Endothelial cell of umbilical vein (primary cell): ENCODE measurements around the gene IFRD2. TPM values are rescaled to one million over a fixed set of nuclear protein-coding genes. Genes with fewer than 3 reads are reported as not detected.

ENCODE experiments used
- BruUV-seq: library from RNA; stranded (reverse); fragments of 400-500 nt; replicated peaks from 2 replicates; lab custom pipeline; 2021; lab: Mats Ljungman, UMichigan
- CTCF ChIA-PET: fragments of 300-600, 350-600 bp; sonication (Branson Sonifier 250); formaldehyde crosslinking; loops from one replicate; lab custom pipeline; 2021; ENCODE audit warnings: antibody characterized with exemption, inconsistent platforms; lab: Charles Lee
- POLR2A ChIA-PET: fragments of 300-600, 350-600 bp; sonication (Branson Sonifier 250); formaldehyde crosslinking; loops from one replicate; lab custom pipeline; 2021; ENCODE audit warnings: antibody characterized with exemption, inconsistent platforms; lab: Charles Lee
- DNase-seq: peaks from one replicate; pipeline ENCODE4 v3.0.0-alpha.2; 2011; ENCODE audit warnings: low read depth, low spot score
- FAIRE-seq: peaks from 2 replicates; lab custom pipeline; 2011; peaks lifted over from hg19 to GRCh38; lab: Jason Lieb, UNC
- H2AFZ ChIP-seq: 2 replicates; pipeline ENCODE4 v1.6.0; 2012; ENCODE audit warnings: low read depth, low read length, control low read depth, inconsistent platforms
- H3K27ac ChIP-seq: 2 replicates; pipeline ENCODE4 v1.5.1; 2011; ENCODE audit warnings: low read depth, mild to moderate bottlenecking, control low read depth, low read length, moderate library complexity; ENCODE audit not compliant: insufficient read depth
- H3K27me3 ChIP-seq, 2 experiments: 2 replicates each; pipeline versions ENCODE4 v1.6.0 to v1.6.1; 2011; ENCODE audit warnings: low read length in 2 of 2, mixed read lengths in 1 of 2; ENCODE audit not compliant: control insufficient read depth in 2 of 2, insufficient read depth in 2 of 2
- H3K36me3 ChIP-seq, 2 experiments: 2 replicates in 1 of 2; 3 replicates in 1 of 2; pipeline ENCODE4 v1.5.1; 2011; ENCODE audit warnings: low read length in 2 of 2, mild to moderate bottlenecking in 1 of 2, moderate library complexity in 1 of 2; ENCODE audit not compliant: control insufficient read depth in 2 of 2, insufficient read depth in 2 of 2; ENCODE audit errors: extremely low read depth in 1 of 2
- H3K4me1 ChIP-seq: 3 replicates; pipeline ENCODE4 v1.5.1; 2011; ENCODE audit warnings: mild to moderate bottlenecking, low read length; ENCODE audit not compliant: control insufficient read depth, insufficient read depth; ENCODE audit errors: extremely low read depth
- H3K4me2 ChIP-seq: 2 replicates; pipeline ENCODE4 v1.6.1; 2011; ENCODE audit warnings: low read length, control low read depth, mixed read lengths; ENCODE audit not compliant: insufficient read depth
- H3K4me3 ChIP-seq, 3 experiments: fragments of 200-600 bp in 1 of 3; sonication (generic), shearing (Covaris generic) in 1 of 3; replicated peaks in 1 of 3; 2 replicates each; pipeline ENCODE4 v1.5.1; 2011 to 2016; ENCODE audit warnings: control low read depth in 3 of 3, low read length in 3 of 3, mild to moderate bottlenecking in 2 of 3, inconsistent platforms in 1 of 3, low read depth in 1 of 3, moderate library complexity in 1 of 3; ENCODE audit not compliant: insufficient read depth in 1 of 3
- H3K79me2 ChIP-seq: 2 replicates; pipeline ENCODE4 v1.6.0; 2012; ENCODE audit warnings: low read length, inconsistent platforms; ENCODE audit not compliant: control insufficient read depth, insufficient read depth
- H3K9ac ChIP-seq: replicated peaks from 2 replicates; pipeline ENCODE3; 2011; ENCODE audit warnings: low read length, control low read depth; ENCODE audit not compliant: insufficient read depth; ENCODE audit errors: extremely low read depth
- H3K9me1 ChIP-seq: replicated peaks from 3 replicates; pipeline ENCODE4 v1.6.0; 2011; ENCODE audit warnings: mild to moderate bottlenecking, low read length; ENCODE audit not compliant: control insufficient read depth, insufficient read depth; ENCODE audit errors: extremely low read depth
- H3K9me3 ChIP-seq: replicated peaks from 2 replicates; pipeline ENCODE4 v1.5.1; 2012; ENCODE audit warnings: low read length, inconsistent platforms; ENCODE audit not compliant: control insufficient read depth, insufficient read depth
- H4K20me1 ChIP-seq: replicated peaks from 2 replicates; pipeline ENCODE3; 2011; ENCODE audit warnings: mild to moderate bottlenecking, low read length; ENCODE audit not compliant: control insufficient read depth, insufficient read depth; ENCODE audit errors: extremely low read depth
- CTCF ChIP-seq, 2 donors: IDR thresholded peaks; 1 replicate in 1 of 2; 2 replicates in 1 of 2; pipeline ENCODE4 v1.5.1; 2011; ENCODE audit warnings: low read length in 2 of 2, mild to moderate bottlenecking in 2 of 2, moderate library complexity in 2 of 2, control low read depth in 1 of 2, inconsistent platforms in 1 of 2, low read depth in 1 of 2; ENCODE audit not compliant: insufficient read depth in 1 of 2; ENCODE audit errors: extremely low read depth in 1 of 2
- EZH2 ChIP-seq: IDR thresholded peaks from 2 replicates; pipeline ENCODE4 v1.6.1; 2012; ENCODE audit warnings: borderline replicate concordance, low read depth, mild to moderate bottlenecking, moderate library complexity, low read length, inconsistent platforms; ENCODE audit not compliant: severe bottlenecking
- FOS ChIP-seq: IDR thresholded peaks from 2 replicates; pipeline ENCODE4 v1.6.1; 2011; ENCODE audit warnings: mild to moderate bottlenecking, low read length, moderate library complexity, borderline replicate concordance; ENCODE audit not compliant: insufficient read depth
- GATA2 ChIP-seq: IDR thresholded peaks from 2 replicates; pipeline ENCODE4 v1.7.0; 2011; ENCODE audit warnings: low read depth, mild to moderate bottlenecking, moderate library complexity, mixed read lengths, low read length; ENCODE audit not compliant: insufficient read length, insufficient read depth
- JUN ChIP-seq: IDR thresholded peaks from 2 replicates; pipeline ENCODE4 v1.6.1; 2011; ENCODE audit warnings: borderline replicate concordance, low read depth; ENCODE audit not compliant: insufficient read length, insufficient read depth
- MAX ChIP-seq: IDR thresholded peaks from 2 replicates; pipeline ENCODE4 v1.6.1; 2011; ENCODE audit not compliant: insufficient read depth, insufficient read length
- MYC ChIP-seq: IDR thresholded peaks from one replicate; pipeline ENCODE4 v1.6.1; 2011; ENCODE audit warnings: mild to moderate bottlenecking, low read depth, low read length
- POLR2A ChIP-seq: IDR thresholded peaks from 2 replicates; pipeline ENCODE4 v1.6.1; 2012; ENCODE audit warnings: low read depth, mild to moderate bottlenecking, control low read depth, low read length
- POLR2AphosphoS5 ChIP-seq: IDR thresholded peaks from 2 replicates; pipeline ENCODE4 v1.6.1; 2012; ENCODE audit warnings: low read depth, mild to moderate bottlenecking, control low read depth, low read length, moderate library complexity; ENCODE audit not compliant: insufficient read depth
- dilution Hi-C: fragments of 300-500 bp; cut with MboI; formaldehyde crosslinking; loops from one replicate; pipeline ENCODE4 v1.15.0; 2019; ENCODE audit warnings: low sequenced_read_pairs; ENCODE audit not compliant: extremely low pct_ligation_motif_present
- intact Hi-C: fragments of 100-400 bp; cut with micrococcal nuclease; formaldehyde crosslinking; loops from one replicate; pipeline ENCODE4 v1.10.0; 2022
- polyA plus RNA-seq, 4 experiments: library from polyadenylated mRNA; depleted of rRNA in 3 of 4; stranded (reverse) in 3 of 4; unstranded in 1 of 4; fragments of >200 nt; gene quantifications; 2 replicates each; pipeline versions ENCODE4 v1.2.1 to v1.2.3, GENCODE V29; 2011 to 2012; ENCODE audit warnings: missing spikeins in 1 of 4
- total RNA-seq: library from RNA; stranded (reverse); gene quantifications from 2 replicates; pipeline ENCODE4 v1.2.3, GENCODE V29; 2021

Gene IFRD2
- total and polyA plus RNA-seq, 2 donors (not counting 3 experiments of a cell fraction or from before 2014, with no cell fraction given): 99.4 to 111 TPM

- no peak for TF ChIP-seq EZH2
- TF ChIP-seq MYC: no peak
- TF ChIP-seq CTCF (IDR thresholded peaks at IDR 0.05; ENCODE audit: extremely low read depth in 1 of 2, insufficient read depth in 1 of 2, low read depth in 1 of 2, low read length in 2 of 2): no peak
- TF ChIP-seq POLR2AphosphoS5: no peak
- no peak for TF ChIP-seq JUN
- no peak for TF ChIP-seq FOS
- no peak for TF ChIP-seq GATA2
- TF ChIP-seq MAX: no peak
- TF ChIP-seq POLR2A: no peak
- DNase-seq (no peak), FAIRE-seq (no peak)
- Histone ChIP-seq H3K27me3 (no peaks in the 10 kb centered on the region), H4K20me1 (no peaks in the 10 kb centered on the region), H3K4me3 (no peak overlapping the region), H3K9me1 (no peaks in the 10 kb centered on the region), H3K79me2 (peaks cover 88% of the 10 kb centered on the region), H3K27ac (no peak overlapping the region), H3K4me1 (peaks cover 87% of the 10 kb centered on the region), H3K4me2 (no peak overlapping the region), H3K9ac (no peak overlapping the region), H3K36me3 (peaks cover 6 to 44% of the 10 kb centered on the region in 2 experiments), H2AFZ (no peak overlapping the region), H3K9me3 (no peaks in the 10 kb centered on the region)
- dilution Hi-C loops: no loop called here
- intact Hi-C loops: no loop called here
- POLR2A ChIA-PET: interaction anchor here (1.3 kb wide), 1 partner anchor 14 kb away, joined by 3 read pairs; no protein-coding TSS in a partner anchor
- BruUV-seq: no TSS peak
- CTCF ChIA-PET: interaction anchor here (1.0 to 3.7 kb wide), 6 partner anchors 10 to 72 kb away, joined by 3 to 134 read pairs (median 12); partner anchors contain the start of gene GNAI2
Measured at GRCh38 chr3:50249457-50249856, 42.8 kb downstream of the IFRD2 start.
